Vagina (tissue), 2 donors: ENCODE results near the gene WAC. TPM values are rescaled to one million over a fixed set of nuclear protein-coding genes. Genes with fewer than 3 reads are reported as not detected.

Source experiments
- DNase-seq, 2 donors: peaks; one replicate each; pipeline ENCODE4 v3.0.0-alpha.2; 2017; ENCODE audit errors: extremely low spot score in 2 of 2
- H3K27ac ChIP-seq: fragments of 200-600 bp; sonication (generic); one replicate; pipeline ENCODE4 v1.5.1; 2019
- H3K27me3 ChIP-seq: fragments of 200-600 bp; sonication (generic); one replicate; pipeline ENCODE4 v1.5.1; 2019
- H3K36me3 ChIP-seq, 2 donors: fragments of 200-600 bp; sonication (generic); one replicate each; pipeline ENCODE4 v1.5.1; 2017 to 2019
- H3K4me1 ChIP-seq: fragments of 200-600 bp; sonication (generic); one replicate; pipeline ENCODE4 v1.5.1; 2019
- H3K4me3 ChIP-seq, 2 donors: fragments of 200-600 bp; sonication (generic); 1 replicate in 1 of 2; 2 replicates in 1 of 2; pipeline ENCODE4 v1.5.1; 2016 to 2019
- H3K9me3 ChIP-seq: fragments of 200-600 bp; sonication (generic); one replicate; pipeline ENCODE4 v1.5.1; 2019
- POLR2A ChIP-seq, 2 donors: fragments of 450-650 bp; IDR thresholded peaks; one replicate each; pipeline ENCODE4 v1.6.1; 2017; ENCODE audit warnings: antibody characterized with exemption in 2 of 2, mild to moderate bottlenecking in 2 of 2, moderate library complexity in 2 of 2
- POLR2AphosphoS5 ChIP-seq, 2 donors: sonication (generic); formaldehyde crosslinking; IDR thresholded peaks; one replicate each; pipeline ENCODE4 v1.9.0; 2017; ENCODE audit warnings: antibody characterized with exemption in 2 of 2, mild to moderate bottlenecking in 2 of 2, low read depth in 1 of 2; ENCODE audit not compliant: insufficient read depth in 1 of 2
- intact Hi-C: fragments of 100-400 bp; cut with DNase I; formaldehyde crosslinking; loops from one replicate; pipeline ENCODE4 v1.15.1; 2023
- total RNA-seq: library from RNA; depleted of rRNA; stranded (reverse); fragments of >200 nt; gene quantifications from one replicate; pipeline ENCODE4 v1.2.3, GENCODE V29; 2016
- TF ChIP-seq, protein P1 (sequence below), 3 experiments: fragments of 450-650 bp in 2 of 3; fragments of 200-600 bp in 1 of 3; sonication (generic) in 1 of 3; IDR thresholded peaks; one replicate each; pipeline ENCODE4 v1.5.1; 2017 to 2019; ENCODE audit warnings: antibody characterized with exemption in 3 of 3, mild to moderate bottlenecking in 2 of 3, moderate library complexity in 2 of 3

WAC gene
- total RNA-seq, 1 donor from 2014 or later: 112 TPM

DNA sequence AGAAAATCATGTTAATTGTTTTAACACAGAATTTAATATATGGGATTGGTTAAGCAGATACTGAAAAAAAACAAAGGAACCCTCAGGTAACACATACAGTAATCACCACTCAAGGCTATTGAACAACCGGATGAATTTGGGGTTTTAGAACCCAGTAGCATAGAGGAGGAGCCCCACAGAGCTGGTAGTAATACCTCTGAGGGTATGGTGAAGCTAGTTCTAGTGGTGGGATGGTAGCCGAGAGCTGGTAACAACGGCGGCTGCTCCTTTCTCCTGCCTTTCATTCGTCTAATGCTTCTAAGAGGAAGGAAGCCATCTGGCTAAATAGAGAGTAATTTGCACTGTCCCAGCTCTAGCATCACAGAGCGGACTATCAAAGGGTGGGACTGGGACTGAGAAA, 52.2 kb downstream of the WAC start:
- no peak for DNase-seq
- Histone ChIP-seq H3K27me3 (no peaks in the 10 kb centered on the region), H3K4me1 (peaks cover 61% of the 10 kb centered on the region), H3K4me3 (no peak overlapping the region), H3K27ac (no peak overlapping the region), H3K9me3 (no peaks in the 10 kb centered on the region), H3K36me3 (peaks cover 0 to 31% of the 10 kb centered on the region in 2 donors)
- intact Hi-C loops: no loop called here
- TF ChIP-seq, protein P1, sequence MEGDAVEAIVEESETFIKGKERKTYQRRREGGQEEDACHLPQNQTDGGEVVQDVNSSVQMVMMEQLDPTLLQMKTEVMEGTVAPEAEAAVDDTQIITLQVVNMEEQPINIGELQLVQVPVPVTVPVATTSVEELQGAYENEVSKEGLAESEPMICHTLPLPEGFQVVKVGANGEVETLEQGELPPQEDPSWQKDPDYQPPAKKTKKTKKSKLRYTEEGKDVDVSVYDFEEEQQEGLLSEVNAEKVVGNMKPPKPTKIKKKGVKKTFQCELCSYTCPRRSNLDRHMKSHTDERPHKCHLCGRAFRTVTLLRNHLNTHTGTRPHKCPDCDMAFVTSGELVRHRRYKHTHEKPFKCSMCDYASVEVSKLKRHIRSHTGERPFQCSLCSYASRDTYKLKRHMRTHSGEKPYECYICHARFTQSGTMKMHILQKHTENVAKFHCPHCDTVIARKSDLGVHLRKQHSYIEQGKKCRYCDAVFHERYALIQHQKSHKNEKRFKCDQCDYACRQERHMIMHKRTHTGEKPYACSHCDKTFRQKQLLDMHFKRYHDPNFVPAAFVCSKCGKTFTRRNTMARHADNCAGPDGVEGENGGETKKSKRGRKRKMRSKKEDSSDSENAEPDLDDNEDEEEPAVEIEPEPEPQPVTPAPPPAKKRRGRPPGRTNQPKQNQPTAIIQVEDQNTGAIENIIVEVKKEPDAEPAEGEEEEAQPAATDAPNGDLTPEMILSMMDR (IDR thresholded peaks at IDR 0.05): no peak
- TF ChIP-seq POLR2AphosphoS5 (IDR thresholded peaks at IDR 0.05; ENCODE audit: insufficient read depth in 1 of 2, low read depth in 1 of 2) (no peak), POLR2A (IDR thresholded peaks at IDR 0.05) (no peak)

DNA sequence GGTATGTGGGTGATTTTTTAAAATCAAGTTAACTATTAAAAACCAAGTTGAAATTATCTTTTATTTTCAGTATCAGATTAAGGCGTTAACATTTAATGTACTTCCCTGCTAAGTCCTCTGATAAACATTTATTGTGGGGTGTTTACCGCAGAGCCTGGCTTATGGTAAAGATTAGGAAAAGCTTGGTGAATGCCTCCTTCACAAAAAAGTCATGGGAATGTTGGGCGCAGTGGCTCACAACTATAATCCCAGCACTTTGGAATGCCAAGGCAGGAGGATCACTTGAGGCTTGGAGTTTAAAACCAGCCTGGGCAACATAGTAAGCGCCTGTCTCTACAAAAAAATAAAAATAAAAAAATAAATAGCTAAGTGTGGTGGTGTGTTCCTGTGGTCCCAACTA, 53.3 kb downstream of the WAC start:
- no peak for DNase-seq
- peaks cover 57% of the 10 kb centered on the region for H3K4me1 ChIP-seq
- H3K9me3 ChIP-seq: no peaks in the 10 kb centered on the region
- no peak overlapping the region for H3K4me3 ChIP-seq
- TF ChIP-seq POLR2AphosphoS5 (IDR thresholded peaks at IDR 0.05; ENCODE audit: insufficient read depth in 1 of 2, low read depth in 1 of 2) (no peak), POLR2A (IDR thresholded peaks at IDR 0.05) (no peak)
- TF ChIP-seq, protein P1 (IDR thresholded peaks at IDR 0.05): no peak
- H3K36me3 ChIP-seq: peaks cover 0 to 41% of the 10 kb centered on the region in 2 donors
- no peak overlapping the region for H3K27ac ChIP-seq
- no peaks in the 10 kb centered on the region for H3K27me3 ChIP-seq
- intact Hi-C loops: no loop called here

DNA sequence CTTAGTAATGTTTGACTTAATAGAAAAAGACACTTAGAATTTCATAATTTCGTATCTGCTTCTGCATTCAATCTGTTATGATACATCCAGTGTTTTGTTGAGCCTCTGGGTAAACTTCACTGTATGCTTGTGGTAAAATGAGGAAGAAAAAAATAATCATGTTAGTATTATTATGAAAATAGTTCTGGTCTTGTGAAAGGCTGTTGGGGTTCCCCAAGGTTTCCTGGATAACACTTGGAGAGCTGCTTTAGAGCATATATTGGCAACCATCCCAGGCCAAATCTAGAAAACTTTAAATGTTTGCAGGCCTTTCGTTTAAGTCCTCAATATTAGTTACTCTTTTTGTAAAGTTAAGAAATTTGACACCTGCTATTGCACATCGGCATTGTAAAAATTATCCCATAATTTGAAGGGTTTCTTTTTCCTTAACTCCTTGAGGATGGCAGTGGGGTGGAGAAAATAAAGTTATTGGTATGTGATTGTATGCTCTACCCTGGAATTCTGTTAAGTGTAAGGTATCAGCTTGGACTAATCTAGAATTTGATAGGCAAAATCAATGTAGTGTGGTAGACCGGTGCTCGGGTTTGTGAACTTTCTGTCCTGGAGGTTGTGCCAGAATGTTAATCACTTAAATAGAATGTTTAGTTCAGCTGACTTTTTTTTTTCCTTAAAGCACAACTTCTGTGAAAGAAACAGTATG, 54.5 kb downstream of the WAC start:
- H3K9me3 ChIP-seq: no peaks in the 10 kb centered on the region
- DNase-seq: no peak
- H3K4me1 ChIP-seq: peaks cover 44% of the 10 kb centered on the region
- H3K4me3 ChIP-seq: no peak overlapping the region
- H3K36me3 ChIP-seq: peaks cover 0 to 46% of the 10 kb centered on the region in 2 donors
- no peaks in the 10 kb centered on the region for H3K27me3 ChIP-seq
- TF ChIP-seq, protein P1 (IDR thresholded peaks at IDR 0.05): no peak
- no peak for TF ChIP-seq POLR2AphosphoS5 (IDR thresholded peaks at IDR 0.05; ENCODE audit: insufficient read depth in 1 of 2, low read depth in 1 of 2)
- TF ChIP-seq POLR2A (IDR thresholded peaks at IDR 0.05): no peak
- no peak overlapping the region for H3K27ac ChIP-seq
- intact Hi-C loops: no loop called here

DNA sequence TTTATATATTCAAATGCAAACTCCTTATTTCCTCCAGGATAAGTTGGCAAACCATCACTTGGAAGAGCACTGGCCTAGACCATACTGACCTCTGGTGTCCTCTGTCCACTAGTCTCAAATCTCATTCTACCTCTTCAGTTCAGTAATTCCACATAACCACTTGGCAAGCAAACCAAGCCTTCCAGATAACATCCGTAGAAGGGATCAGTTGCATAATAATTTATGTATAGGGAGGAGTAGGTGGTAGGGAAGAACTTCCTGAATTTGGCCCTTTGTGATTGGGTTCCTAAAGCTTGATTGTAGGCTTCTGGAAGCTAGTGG, 55.0 kb downstream of the WAC start:
- TF ChIP-seq, protein P1 (IDR thresholded peaks at IDR 0.05): no peak
- TF ChIP-seq POLR2A (IDR thresholded peaks at IDR 0.05): no peak
- TF ChIP-seq POLR2AphosphoS5 (IDR thresholded peaks at IDR 0.05; ENCODE audit: insufficient read depth in 1 of 2, low read depth in 1 of 2): no peak
- no peak for DNase-seq
- H3K9me3 ChIP-seq: no peaks in the 10 kb centered on the region
- H3K36me3 ChIP-seq: peaks cover 0 to 46% of the 10 kb centered on the region in 2 donors
- peaks cover 46% of the 10 kb centered on the region for H3K4me1 ChIP-seq
- intact Hi-C loops: no loop called here
- no peaks in the 10 kb centered on the region for H3K27me3 ChIP-seq
- no peak overlapping the region for H3K4me3 ChIP-seq
- H3K27ac ChIP-seq: no peak overlapping the region

DNA sequence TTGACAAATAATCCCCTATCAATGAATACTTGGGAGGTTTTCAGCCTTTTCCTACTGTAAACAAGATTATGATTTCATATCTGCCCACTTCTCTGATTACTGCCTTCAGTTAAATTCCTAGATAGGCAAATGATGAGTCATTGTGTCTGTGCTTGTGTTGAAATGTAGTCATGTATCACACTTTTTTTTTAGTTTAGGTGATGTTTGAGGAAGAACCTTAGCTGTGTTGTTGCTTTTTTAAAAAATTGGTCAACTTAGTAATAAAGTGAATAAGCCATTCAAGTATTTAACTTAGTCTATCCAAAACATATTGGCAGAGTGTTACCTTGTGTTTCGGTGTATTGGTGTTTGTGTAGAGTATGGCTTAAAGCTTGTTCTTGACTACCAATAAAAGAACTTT, 60.0 kb downstream of the WAC start:
- DNase-seq: no peak
- intact Hi-C loops: no loop called here
- H3K4me1 ChIP-seq: peaks cover 52% of the 10 kb centered on the region

More for the DNA sequence above, 60.0 kb downstream of the WAC start:
- no peak overlapping the region for H3K27ac ChIP-seq
- peaks cover 0 to 33% of the 10 kb centered on the region in 2 donors for H3K36me3 ChIP-seq
- no peaks in the 10 kb centered on the region for H3K27me3 ChIP-seq
- TF ChIP-seq, protein P1 (IDR thresholded peaks at IDR 0.05): no peak
- no peak for TF ChIP-seq POLR2A (IDR thresholded peaks at IDR 0.05)
- TF ChIP-seq POLR2AphosphoS5 (IDR thresholded peaks at IDR 0.05; ENCODE audit: insufficient read depth in 1 of 2, low read depth in 1 of 2): no peak
- no peak overlapping the region for H3K4me3 ChIP-seq
- H3K9me3 ChIP-seq: no peaks in the 10 kb centered on the region
